GM19455 (cell line): ENCODE results near the gene PRMT1.

Experiments used
- ATAC-seq: cut with Tn5 transposase; IDR thresholded peaks from one replicate; pipeline ENCODE4 v1.9.1; 2021; ENCODE audit not compliant: unreplicated experiment

PRMT1 gene

DNA sequence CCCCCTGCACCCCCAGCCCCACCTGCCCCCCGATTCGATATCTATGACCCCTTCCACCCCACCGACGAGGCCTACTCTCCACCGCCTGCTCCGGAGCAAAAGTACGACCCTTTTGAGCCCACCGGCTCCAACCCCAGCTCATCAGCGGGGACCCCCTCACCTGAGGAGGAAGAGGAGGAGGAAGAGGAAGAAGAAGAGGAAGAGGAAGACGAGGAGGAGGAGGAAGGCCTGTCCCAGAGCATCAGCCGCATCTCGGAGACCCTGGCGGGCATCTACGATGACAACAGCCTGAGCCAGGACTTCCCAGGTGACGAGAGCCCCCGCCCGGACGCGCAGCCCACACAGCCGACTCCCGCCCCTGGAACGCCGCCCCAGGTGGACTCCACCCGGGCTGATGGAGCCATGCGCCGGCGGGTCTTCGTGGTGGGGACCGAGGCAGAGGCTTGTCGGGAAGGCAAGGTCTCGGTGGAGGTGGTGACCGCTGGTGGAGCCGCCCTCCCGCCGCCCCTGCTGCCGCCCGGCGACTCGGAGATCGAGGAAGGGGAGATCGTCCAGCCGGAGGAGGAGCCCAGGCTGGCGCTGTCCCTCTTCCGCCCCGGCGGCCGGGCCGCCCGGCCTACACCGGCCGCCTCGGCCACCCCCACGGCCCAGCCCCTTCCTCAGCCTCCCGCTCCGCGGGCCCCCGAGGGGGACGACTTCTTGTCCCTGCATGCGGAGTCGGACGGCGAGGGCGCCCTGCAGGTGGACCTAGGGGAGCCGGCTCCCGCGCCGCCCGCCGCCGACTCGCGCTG, 25.8 kb upstream of the PRMT1 start:
- no peak for ATAC-seq

- no peak for ATAC-seq
These were observed 25.1 kb upstream of the PRMT1 start for GRCh38 chr19:49651820-49652550.

DNA sequence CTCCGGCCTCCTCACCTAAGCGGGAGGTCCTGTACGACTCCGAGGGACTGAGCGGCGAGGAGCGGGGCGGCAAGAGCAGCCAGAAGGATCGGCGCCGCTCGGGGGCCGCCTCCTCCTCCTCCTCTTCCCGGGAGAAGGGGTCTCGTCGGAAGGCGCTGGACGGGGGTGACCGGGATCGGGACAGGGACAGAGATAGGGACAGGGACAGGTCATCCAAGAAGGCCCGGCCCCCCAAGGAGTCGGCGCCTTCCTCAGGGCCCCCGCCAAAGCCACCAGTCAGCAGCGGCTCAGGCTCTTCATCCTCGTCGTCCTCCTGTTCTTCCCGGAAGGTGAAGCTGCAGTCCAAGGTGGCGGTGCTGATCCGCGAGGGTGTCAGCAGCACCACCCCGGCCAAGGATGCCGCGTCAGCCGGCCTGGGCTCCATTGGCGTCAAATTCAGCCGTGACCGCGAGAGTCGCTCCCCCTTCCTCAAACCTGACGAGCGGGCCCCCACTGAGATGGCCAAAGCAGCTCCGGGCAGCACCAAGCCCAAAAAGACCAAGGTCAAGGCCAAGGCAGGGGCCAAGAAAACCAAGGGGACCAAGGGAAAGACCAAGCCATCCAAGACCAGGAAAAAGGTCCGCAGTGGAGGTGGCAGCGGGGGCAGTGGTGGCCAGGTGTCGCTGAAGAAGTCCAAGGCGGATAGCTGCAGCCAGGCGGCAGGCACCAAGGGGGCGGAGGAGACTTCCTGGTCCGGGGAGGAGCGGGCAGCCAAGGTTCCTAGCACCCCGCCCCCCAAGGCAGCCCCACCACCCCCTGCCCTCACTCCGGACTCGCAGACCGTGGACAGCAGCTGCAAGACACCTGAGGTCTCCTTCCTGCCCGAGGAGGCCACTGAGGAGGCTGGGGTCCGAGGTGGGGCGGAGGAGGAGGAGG, 24.3 kb upstream of the PRMT1 start:
- no peak for ATAC-seq

GRCh38 chr19:49653466-49653806, 23.6 kb upstream of the PRMT1 start:
- ATAC-seq = no peak

- no peak for ATAC-seq
These were observed 22.5 kb upstream of the PRMT1 start for GRCh38 chr19:49654581-49654980.

DNA sequence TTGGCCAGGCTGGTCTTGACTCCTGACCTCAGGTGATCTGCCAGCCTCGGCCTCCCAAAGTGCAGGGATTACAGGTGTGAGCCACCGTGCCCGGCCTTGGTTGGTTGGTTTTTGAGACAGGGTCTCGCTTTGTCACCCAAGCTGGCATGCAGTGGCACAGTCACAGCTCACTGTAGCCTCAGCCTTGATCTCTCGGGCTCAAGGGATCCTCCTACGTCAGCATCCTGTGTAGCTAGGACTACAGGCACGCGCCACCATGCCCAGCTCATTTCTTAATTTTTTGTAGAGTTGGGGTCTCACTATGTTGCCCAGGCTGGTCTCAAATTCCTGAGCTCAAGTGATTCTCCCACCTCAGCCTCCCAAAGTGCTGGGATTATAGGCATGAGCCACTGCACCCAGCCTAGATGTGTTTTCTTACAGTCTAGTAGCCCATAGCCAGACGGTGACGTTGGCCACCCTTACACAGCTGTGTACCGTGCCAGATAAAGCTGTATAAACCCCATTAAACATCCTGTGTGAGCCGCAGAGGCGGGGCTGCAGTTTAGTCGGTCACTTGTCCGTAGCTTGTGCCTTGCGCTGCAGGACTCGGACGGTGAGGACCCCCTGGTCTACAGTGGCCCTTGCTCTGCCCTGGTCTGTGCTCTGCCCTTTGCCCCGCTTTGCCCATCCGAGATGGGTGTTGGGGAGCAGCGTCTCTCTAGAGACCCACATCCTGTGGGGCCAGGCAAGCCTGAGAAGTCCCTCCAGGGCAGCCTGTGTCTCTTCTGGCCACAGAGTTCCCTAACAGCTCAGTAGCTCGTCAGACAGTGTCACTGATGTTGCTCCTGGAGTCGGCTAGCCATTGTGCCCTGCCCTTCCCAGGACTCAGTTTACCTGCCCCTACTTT, 21.3 kb upstream of the PRMT1 start:
- no peak for ATAC-seq

GRCh38 chr19:49656456-49657109, 20.5 kb upstream of the PRMT1 start:
- no peak for ATAC-seq

DNA sequence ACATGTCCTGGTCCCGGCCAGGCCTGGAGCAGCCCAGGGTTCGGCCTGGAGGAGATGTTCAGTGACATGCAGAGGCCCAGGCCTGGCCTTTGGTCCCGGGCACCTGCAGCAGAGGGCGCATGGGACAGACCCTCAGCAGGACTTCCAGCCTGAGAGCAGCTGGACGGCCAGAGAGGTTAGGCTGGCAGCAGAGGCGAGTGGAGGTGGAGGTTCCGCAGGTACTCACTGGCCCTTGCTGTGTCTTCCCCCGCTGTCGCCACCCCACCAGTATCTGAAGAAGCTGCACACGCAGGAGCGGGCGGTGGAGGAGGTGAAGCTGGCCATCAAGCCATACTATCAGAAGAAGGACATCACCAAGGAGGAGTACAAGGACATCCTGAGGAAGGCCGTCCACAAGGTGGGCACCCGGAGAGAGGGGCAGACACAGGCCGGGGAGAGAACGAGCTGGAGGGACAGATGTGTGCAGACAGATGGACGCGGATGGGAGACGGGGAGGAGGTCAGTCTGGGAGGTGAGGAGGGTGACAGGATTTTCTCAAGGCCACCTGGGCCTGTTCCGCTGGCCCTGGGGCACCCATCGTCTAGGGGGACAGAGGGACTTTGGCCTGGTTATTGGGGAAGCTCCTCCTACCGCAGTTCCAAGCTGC, 19.5 kb upstream of the PRMT1 start:
- no peak for ATAC-seq

- no peak for ATAC-seq
These were observed 18.9 kb upstream of the PRMT1 start for GRCh38 chr19:49658139-49658517.

DNA sequence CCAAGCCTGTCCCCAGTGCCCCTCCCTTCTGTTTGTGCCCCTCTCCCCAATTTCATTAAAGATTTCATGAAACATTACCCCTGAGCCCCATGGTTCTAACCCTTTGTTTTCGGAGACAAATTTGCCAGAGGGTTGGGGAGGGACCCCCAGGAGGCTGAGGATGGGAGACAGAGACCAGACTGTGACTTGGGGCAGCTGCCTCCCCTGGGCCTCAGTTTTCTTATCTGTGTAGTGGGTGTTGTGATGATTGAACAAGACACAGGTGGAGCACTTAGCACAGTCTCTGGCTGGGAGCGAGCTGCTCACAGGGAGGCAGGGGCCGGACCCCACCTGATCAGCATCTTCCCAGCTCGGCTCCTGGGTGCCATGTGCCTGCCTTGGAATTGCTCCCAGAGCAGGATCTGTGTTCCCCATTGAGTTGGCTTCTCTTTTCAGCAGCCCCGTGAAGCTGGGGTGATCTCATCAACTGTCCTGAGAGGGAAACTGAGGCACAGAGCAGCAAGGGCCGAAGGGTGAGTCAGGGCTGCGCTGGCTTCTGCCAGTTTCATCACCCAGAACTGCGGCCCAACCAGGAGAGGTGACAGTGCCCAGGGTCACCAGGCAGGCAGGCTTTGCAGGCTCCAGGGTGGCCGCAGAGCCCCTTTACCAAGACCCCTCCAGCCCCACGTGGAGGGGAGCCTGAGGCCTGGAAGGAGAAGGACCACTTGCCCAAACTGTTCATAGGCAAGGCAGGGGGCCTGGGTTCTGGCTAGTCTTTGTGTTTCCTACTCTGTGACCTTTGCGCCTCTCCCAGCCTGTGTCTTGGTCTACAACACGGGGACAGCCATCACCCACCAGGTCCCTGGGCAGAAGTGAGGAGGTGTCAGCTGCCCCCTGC, 18.3 kb upstream of the PRMT1 start:
- ATAC-seq = no peak

DNA sequence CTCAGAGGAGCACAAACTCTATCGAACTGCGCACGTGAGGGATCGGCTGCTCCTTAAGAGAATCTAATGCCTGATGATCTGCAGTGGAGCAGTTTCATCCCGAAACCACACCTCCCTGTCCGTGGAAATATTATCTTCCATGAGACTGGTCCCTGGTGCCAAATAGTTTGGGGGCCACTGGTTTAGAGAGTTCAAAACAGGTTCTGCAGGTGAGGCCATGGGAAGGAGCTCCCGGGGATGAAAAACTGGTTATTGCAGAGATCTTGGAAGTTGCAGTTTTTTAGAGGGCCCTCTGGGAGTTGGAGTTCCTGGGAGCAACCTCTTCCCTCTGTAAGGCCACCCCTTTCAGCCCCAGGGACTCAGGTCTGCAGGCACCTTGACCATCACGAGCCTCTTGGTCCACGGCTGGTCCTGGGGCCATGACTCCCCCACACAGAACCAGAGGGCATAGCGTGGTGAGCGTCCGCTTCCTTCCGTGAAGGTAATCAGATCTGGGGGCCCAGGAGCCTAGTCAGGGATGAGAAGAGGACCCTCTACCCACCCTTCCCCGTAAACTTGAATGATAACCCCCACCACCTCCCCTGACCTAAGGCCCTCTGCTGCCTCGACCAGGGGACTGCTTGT, 16.6 kb upstream of the PRMT1 start:
- ATAC-seq = no peak

DNA sequence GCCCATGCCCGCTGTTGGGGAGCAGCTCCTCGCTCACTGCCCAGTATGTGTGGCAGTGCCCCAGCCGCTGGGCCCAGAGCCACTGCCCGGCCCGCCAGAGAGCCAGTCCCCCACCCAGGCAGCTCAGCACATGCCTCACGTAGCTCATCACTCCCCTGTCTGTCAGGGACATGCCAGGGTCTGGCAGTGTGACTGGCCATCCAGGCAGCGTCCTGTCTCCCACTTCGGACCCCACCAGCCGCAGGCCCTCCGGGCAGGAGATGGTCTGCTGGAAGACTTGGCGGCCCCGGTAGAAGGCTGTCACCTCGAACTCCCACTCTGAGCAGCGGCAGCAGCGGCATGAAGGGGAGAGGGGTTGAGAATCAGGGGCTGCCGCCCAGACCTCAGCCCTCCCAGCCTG, 15.1 kb upstream of the PRMT1 start:
- no peak for ATAC-seq

DNA sequence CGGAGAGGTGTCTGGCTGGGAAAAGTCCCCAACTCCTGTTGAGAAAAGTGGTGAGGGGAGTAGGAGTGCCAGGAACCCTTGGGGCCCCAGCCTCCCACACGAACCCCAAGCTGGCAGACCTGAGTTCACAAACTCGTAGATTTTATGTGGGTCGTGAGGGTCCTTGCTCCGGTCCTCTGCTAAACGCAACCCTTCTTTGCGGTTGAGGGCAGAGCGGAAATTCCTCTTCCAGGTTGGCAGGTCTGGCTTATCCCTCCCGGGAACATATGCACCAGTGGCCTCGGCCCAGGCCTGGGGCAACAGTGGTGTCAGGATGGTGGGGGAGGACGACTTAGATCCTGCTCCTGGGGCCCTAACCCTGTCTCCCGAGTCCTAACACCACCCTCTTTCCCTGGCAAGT, 13.8 kb upstream of the PRMT1 start:
- no peak for ATAC-seq

- ATAC-seq = peak; percentile 38
These were observed 12.7 kb upstream of the PRMT1 start for GRCh38 chr19:49664171-49665035.

GRCh38 chr19:49665036-49665350, 12.1 kb upstream of the PRMT1 start:
- no peak for ATAC-seq

- peak; percentile 68 for ATAC-seq
These were observed 11.5 kb upstream of the PRMT1 start, which contains the start of the genes BCL2L12 and IRF3 for GRCh38 chr19:49665351-49666119. Gene BCL2L12 (plus strand): TSS chr19:49665933. CDS start chr19:49666693, 760 bp downstream. Gene IRF3 (minus strand): TSS chr19:49665857. CDS start chr19:49664838, 1,019 bp downstream.

GRCh38 chr19:49666120-49666444, 11.0 kb upstream of the PRMT1 start:
- ATAC-seq = no peak
